Neural progenitor cell (in vitro differentiated cells): ENCODE data around the gene ZNF385A.

Experiments
- CTCF ChIP-seq: fragments of 200-600 bp; sonication (generic); IDR thresholded peaks from 2 replicates; pipeline ENCODE4 v1.5.1; 2017; ENCODE audit warnings: antibody characterized with exemption, mild to moderate bottlenecking
- EZH2 ChIP-seq: fragments of 200-600 bp; sonication (generic); IDR thresholded peaks from 2 replicates; pipeline ENCODE4 v1.6.1; 2017; ENCODE audit warnings: antibody characterized with exemption, mild to moderate bottlenecking, moderate library complexity
- EZH2phosphoT487 ChIP-seq: fragments of 200-600 bp; sonication (generic); IDR thresholded peaks from 2 replicates; pipeline ENCODE4 v1.6.1; 2017; ENCODE audit warnings: antibody characterized with exemption

- TF ChIP-seq CTCF, result no peak
- TF ChIP-seq EZH2, result no peak
- TF ChIP-seq EZH2phosphoT487, result no peak
Measured at GRCh38 chr12:54394986-54395385, 10.5 kb upstream of the ZNF385A start.
